Erythroblast (primary cell): ENCODE data around the gene KCNG2.

Experiments
- DNase-seq, 2 experiments: peaks; one replicate each; lab custom pipeline; 2025; lab: John Stamatoyannopoulos, UW
- GATA1 ChIP-seq: IDR thresholded peaks from 2 replicates; pipeline ENCODE4 v1.6.1; 2011; ENCODE audit warnings: low read depth, mild to moderate bottlenecking, control low read depth, low read length, moderate library complexity
- POLR2A ChIP-seq: IDR thresholded peaks from 2 replicates; pipeline ENCODE4 v1.6.1; 2011; ENCODE audit warnings: mild to moderate bottlenecking, low read length

The KCNG2 gene

GRCh38 chr18:79848579-79849327, 51.0 kb downstream of the KCNG2 start:
- DNase-seq: no peak

GRCh38 chr18:79849328-79850207, 51.8 kb downstream of the KCNG2 start:
- DNase-seq: no peak
- TF ChIP-seq GATA1 (no peak), POLR2A (no peak)

More at GRCh38 chr18:79848579-79849327, 51.0 kb downstream of the KCNG2 start:
- TF ChIP-seq GATA1 (no peak), POLR2A (no peak)

DNA sequence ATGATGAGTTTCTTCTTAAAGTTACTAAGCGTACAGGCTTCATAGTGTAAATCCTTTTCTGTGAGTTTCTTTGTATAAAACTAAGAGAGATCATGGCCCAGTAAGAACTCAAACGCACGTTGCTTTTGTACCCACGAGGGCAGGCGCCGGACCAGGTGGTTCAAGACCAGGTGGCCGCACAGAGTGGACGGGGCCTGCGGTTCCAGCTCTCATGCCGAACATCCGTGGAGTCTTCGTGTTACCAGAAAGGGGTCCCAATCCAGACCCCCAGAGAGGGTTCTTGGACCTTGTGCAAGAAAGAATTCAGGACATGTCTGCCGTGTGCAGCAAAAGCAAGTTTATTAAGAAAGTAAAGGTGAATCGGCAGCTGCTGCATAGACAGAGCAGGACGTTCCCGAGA, 53.0 kb downstream of the KCNG2 start:
- TF ChIP-seq POLR2A: no peak

GRCh38 chr18:79851489-79851888, 53.8 kb downstream of the KCNG2 start:
- DNase-seq: no peak
- TF ChIP-seq POLR2A (no peak), GATA1 (no peak)

More for the DNA sequence above, 53.0 kb downstream of the KCNG2 start:
- no peak for DNase-seq

GRCh38 chr18:79851950-79852349, 54.2 kb downstream of the KCNG2 start:
- TF ChIP-seq POLR2A: no peak
- no peak for DNase-seq

GRCh38 chr18:79852561-79853302, 55.0 kb downstream of the KCNG2 start:
- no peak for DNase-seq
- TF ChIP-seq POLR2A (no peak), GATA1 (no peak)

GRCh38 chr18:79853303-79853992, 55.7 kb downstream of the KCNG2 start:
- no peak for TF ChIP-seq POLR2A
- TF ChIP-seq GATA1: no peak
- DNase-seq: no peak

- no peak for TF ChIP-seq POLR2A
- TF ChIP-seq GATA1: no peak
- DNase-seq: no peak
Observed at GRCh38 chr18:79853993-79854364, 56.2 kb downstream of the KCNG2 start.

DNA sequence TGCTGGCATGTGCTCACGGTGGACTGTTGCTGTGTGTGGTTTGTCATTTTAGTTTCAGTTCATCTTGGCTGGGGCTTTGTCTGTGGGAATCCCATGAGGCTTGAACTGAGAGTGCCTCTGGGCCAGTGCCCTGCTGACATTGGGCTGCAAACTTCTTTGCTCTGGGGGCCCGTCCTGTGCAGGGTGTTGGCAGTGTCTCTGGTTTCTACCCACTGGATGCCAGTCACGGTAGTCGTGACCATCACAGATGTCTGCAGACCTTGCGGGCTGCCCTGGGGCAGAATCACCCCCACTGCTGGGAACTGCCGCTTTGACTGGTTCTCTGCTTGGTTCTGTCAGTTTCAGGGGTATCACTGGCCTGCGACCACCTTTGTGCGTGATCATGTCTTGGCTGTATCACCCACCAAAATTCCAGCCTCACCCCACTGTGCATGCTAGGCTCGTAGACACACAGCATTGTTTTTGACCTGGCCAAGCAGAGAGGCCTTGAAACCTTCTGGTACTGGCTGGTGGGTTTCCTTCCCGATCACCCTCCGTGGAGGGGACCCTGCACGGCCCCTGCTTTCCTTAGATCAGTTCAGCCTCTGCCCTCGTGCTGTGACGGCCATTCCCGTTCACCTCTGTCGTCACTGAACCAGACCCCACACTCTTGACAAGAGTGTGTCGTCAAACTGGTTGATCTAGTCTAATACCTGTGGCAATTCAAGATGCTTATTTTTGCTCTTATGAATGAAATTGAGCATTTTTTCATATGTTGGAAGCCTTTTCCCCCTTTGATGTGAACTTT, 57.6 kb downstream of the KCNG2 start:
- TF ChIP-seq GATA1 (no peak), POLR2A (no peak)
- DNase-seq: no peak

- TF ChIP-seq POLR2A (no peak), GATA1 (no peak)
- DNase-seq: peak in 1 of 2 experiments; percentile 26
Observed at GRCh38 chr18:79856119-79857007, 58.6 kb downstream of the KCNG2 start.

DNA sequence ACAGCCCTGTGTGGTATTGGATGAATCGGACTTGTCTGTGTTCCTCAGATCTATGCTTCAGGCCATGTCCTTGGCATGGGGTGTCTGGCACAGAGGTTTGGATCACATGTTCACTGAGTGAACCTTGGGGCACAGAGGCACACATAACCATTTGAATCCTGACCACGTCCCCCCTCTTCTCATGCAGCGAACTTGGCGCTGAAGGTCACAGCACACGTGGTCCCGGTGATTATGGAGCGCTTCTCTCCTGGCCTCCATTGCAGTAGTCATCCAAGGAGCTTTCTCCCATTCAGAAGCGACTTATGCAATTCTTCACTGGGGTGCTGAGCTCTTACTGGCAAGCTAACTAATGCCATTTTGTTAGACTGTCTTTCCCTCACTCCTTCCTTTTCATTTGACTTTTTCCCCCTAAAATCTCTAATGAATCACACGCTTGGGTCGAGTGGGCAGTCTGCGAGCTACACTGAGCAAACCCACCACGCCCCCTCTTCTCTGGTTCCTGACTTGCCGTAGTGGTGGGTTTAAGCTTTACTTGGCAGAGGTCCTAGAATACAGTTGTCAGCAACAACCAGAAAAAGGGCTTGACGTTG, 59.4 kb downstream of the KCNG2 start:
- TF ChIP-seq GATA1: no peak
- TF ChIP-seq POLR2A: no peak
- DNase-seq: no peak
